HG02884 (cell line): ENCODE results near the gene ABCG1.

Source experiments
- ATAC-seq: cut with Tn5 transposase; IDR thresholded peaks from one replicate; pipeline ENCODE4 v1.9.1; 2021; ENCODE audit warnings: mild to moderate bottlenecking, moderate library complexity; ENCODE audit not compliant: unreplicated experiment

ABCG1 gene

DNA sequence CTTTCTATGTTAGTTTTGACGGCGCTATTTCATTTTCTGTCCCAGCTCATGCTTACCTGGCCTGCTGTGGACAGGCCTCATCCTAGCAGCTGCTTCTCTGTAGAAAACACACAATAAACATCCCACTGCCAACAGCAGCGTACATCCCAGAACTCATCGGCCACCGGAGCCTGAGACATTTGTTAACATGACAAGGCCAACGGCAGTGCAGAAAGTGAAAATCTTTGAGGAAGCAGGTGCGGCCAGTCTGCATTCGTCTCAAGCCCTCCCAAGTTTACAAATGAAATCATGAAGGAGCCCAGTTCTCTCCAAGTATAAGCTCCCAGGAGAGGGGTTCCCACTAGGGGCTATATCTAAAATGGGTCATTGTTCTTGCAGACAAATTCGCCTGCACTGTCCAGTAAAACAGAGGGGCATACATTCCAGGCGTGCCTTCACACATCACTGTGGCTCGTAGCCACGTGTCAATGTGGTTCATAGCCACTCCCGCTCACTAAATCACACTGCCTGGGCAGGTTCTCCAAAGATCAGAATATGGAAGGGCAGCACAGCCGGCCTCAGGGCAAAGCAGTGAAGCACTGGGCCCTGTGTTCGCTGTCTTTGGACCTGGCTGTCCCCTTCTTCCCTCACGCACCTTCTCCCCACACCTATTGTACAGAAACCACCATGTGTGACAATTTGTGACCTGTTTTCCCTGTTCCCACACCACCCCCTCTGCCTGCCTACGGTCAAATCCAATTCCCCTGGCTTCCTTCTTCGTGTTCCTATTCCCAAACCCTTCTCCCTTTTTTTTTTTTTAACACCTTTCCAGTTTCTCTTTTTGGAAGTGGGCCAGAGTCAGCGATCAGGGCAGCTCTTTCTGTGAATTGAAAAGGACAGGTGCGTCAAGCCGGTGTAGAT, 27.0 kb upstream of the ABCG1 start:
- ATAC-seq = no peak

DNA sequence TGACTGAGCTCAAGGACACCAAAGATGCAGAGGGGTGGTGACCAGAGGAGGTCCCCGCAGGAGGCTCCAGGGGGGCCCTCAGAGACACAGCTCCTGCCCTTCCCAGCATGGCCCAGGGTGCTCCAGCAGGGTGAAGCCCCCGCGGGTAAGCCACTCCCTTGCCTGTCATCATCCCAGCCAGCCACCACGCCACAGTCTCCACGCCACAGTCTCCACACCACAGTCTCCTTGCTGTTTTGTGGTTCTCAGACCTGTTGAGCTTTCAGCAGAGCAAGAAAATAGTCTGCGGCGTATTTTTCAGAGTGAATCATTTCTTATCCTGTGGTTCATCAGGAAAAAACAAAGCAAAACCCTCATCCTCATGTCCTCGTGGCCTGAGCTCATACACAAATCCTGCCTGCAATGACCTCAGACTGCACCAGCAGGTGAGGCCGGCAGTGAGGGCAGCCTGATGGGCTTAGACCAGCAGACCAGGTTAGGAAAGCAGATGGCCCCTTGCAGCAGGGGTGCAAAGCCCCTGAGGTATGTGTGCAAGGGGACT, 25.7 kb upstream of the ABCG1 start:
- ATAC-seq = no peak

DNA sequence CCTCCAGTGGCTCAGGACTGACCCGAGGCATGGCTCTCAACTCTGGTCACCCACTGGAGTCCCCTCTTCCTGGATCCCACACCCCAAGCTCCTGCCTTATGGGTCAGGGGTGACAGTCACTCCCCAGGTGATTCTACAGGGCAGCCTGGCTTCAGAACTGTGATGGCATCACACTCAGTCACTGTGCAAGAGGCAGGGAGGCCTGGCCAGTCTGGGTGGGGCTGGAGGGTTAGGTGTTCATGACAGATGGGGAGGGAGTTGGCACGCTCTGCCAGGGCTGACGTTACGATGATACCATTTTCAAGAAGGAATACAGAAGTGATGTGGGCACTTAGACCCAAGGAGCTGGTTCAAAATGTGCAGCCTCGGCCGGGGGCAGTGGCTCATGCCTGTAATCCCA, 25.2 kb upstream of the ABCG1 start:
- ATAC-seq = no peak

GRCh38 chr21:42194863-42195262, 24.1 kb upstream of the ABCG1 start:
- no peak for ATAC-seq

DNA sequence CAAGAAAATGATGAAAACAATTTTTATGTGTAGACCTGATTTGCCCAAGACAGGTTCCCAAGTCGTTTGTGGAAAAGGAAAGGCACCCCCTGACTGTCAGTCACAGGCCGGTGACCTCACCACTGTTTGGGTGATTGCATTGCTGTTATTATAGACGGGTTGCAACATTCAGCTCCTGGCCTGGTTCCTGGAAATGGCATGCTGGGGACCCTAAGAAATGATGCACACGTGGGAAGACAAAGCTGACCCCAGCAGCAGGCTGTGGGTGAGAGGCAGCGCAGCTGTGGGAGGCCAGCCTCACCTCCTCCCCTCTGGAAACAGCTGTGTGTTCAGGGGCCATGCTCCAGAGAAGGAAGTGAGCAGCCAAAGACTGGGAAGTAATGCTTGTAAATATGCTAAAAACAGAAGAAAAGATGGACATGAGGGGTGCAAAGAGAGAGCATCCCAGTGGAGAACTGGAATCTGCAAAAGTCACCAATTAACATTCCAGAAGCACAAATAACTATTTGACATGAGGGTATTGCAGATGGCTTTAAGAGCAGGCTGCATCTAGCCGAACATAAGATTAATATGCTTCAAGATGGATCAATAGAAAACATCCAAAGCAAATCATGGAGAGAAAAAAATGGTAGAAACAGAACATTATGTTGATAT, 23.4 kb upstream of the ABCG1 start:
- no peak for ATAC-seq

GRCh38 chr21:42198929-42199867, 19.7 kb upstream of the ABCG1 start:
- ATAC-seq = no peak

DNA sequence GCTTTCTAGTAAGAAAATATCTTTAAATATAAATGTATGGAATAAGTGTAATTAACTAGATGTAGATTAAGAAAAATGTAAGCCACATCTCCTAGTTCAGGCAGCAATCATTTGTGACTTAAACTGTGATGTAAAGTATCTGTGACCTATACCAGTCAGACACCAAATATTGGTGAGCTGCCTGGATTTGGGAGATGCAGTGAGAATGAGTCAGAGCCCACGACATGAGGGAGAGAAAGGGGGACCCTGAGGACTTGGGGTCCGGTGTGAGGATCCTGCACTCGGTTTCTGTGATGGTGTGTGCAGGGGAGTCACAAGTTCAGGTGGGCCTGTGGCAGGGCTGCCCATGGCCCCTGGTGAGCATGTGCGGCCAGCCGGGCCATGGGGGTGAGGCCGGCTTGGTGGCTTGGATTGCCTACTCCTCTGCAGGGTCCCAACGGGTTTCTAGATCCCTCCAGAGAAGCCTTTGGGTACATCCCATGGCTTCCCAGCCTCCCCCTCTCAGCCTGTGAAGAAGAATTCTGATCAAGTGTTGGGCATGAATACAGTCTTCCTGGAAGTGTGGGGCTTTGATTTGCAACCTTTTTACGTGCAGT, 19.0 kb upstream of the ABCG1 start:
- no peak for ATAC-seq

- ATAC-seq = no peak
Measured at GRCh38 chr21:42200906-42201614, 17.9 kb upstream of the ABCG1 start.

- no peak for ATAC-seq
Measured at GRCh38 chr21:42201615-42202161, 17.3 kb upstream of the ABCG1 start.

- ATAC-seq = no peak
Measured at GRCh38 chr21:42202321-42202720, 16.6 kb upstream of the ABCG1 start.

GRCh38 chr21:42203321-42203720, 15.6 kb upstream of the ABCG1 start:
- ATAC-seq = no peak

- no peak for ATAC-seq
Measured at GRCh38 chr21:42203936-42204335, 15.0 kb upstream of the ABCG1 start.

DNA sequence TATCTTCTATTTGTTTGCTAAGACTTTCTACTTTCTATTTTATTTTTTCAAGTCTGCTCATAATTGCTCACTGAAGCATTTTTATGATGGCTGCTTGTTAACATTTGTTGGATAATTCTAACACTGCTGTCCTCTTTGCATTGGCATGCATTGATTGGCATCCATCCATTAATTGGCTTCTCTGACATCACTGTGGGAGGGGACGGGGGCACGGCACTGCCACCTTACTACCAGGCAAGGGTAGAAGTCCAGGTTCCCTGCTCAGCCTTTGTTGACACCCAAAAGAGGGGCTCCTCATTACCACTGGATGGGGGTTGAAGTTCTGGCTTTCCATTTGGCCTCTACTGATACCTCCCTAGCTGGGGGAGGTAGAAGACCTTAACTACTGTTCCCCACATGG, 11.5 kb upstream of the ABCG1 start:
- no peak for ATAC-seq

DNA sequence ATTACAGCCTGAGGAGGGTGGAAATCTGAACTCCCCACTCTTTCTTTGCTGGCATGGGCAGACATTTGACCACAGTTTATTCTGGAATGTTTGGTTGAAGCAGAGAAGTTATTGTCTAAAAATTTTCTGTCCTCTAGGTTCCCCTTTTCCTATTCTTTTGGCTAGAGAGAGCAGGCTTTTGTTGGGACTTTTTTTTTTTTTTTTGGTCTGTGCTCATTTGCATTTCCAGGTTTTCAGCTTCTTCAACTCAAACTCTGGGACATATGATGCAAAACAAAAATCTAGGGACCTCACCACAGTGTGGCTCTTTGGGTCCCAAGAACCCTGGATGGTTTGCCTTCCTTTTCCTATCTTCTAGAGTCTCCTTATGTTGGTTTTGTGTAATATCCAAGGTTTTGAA, 10.9 kb upstream of the ABCG1 start:
- no peak for ATAC-seq

- ATAC-seq = no peak
Measured at GRCh38 chr21:42208801-42209490, 10.0 kb upstream of the ABCG1 start.

- ATAC-seq = no peak
Measured at GRCh38 chr21:42209801-42210479, 9.0 kb upstream of the ABCG1 start.

- no peak for ATAC-seq
Measured at GRCh38 chr21:42212266-42212665, 6.7 kb upstream of the ABCG1 start.

- no peak for ATAC-seq
Measured at GRCh38 chr21:42213082-42213774, 5.7 kb upstream of the ABCG1 start.
